ENCODE measurements around the gene C1orf105. TPM values are rescaled to one million over a fixed set of nuclear protein-coding genes. Genes with fewer than 3 reads are reported as not detected.

Gene C1orf105
- total RNA-seq, 1 donor from 2014 or later: not detected

GRCh38 chr1:172390683-172391551 is 29.6 kb upstream of the C1orf105 start:
- Histone ChIP-seq H3K27me3 (ENCODE audit: control insufficient read depth, insufficient read depth, low read length) (no peaks in the 10 kb centered on the region), H3K4me3 (ENCODE audit: low read depth, low read length) (no peak overlapping the region), H3K36me3 (ENCODE audit: control insufficient read depth, insufficient read depth, low read length) (no peaks in the 10 kb centered on the region)
- TF ChIP-seq CTCF (IDR thresholded peaks at IDR 0.05; ENCODE audit: insufficient read depth, low read length, poor library complexity, severe bottlenecking): no peak
- no peak for DNase-seq (ENCODE audit: low read depth)

- no peaks in the 10 kb centered on the region for H3K36me3 ChIP-seq (ENCODE audit: control insufficient read depth, insufficient read depth, low read length)
- H3K27me3 ChIP-seq (ENCODE audit: control insufficient read depth, insufficient read depth, low read length): no peaks in the 10 kb centered on the region
- H3K4me3 ChIP-seq (ENCODE audit: low read depth, low read length): no peak overlapping the region
- TF ChIP-seq CTCF (IDR thresholded peaks at IDR 0.05; ENCODE audit: insufficient read depth, low read length, poor library complexity, severe bottlenecking): no peak
- no peak for DNase-seq (ENCODE audit: low read depth)
Observed at GRCh38 chr1:172391976-172392375, 28.5 kb upstream of the C1orf105 start.

GRCh38 chr1:172393354-172393753 is 27.1 kb upstream of the C1orf105 start:
- no peak for DNase-seq (ENCODE audit: low read depth)
- no peak overlapping the region for H3K4me3 ChIP-seq (ENCODE audit: low read depth, low read length)
- H3K36me3 ChIP-seq (ENCODE audit: control insufficient read depth, insufficient read depth, low read length): no peaks in the 10 kb centered on the region
- no peaks in the 10 kb centered on the region for H3K27me3 ChIP-seq (ENCODE audit: control insufficient read depth, insufficient read depth, low read length)
- TF ChIP-seq CTCF (IDR thresholded peaks at IDR 0.05; ENCODE audit: insufficient read depth, low read length, poor library complexity, severe bottlenecking): no peak

- no peak for DNase-seq (ENCODE audit: low read depth)
- H3K4me3 ChIP-seq (ENCODE audit: low read depth, low read length): no peak overlapping the region
- TF ChIP-seq CTCF (IDR thresholded peaks at IDR 0.05; ENCODE audit: insufficient read depth, low read length, poor library complexity, severe bottlenecking): no peak
- H3K36me3 ChIP-seq (ENCODE audit: control insufficient read depth, insufficient read depth, low read length): no peaks in the 10 kb centered on the region
- no peaks in the 10 kb centered on the region for H3K27me3 ChIP-seq (ENCODE audit: control insufficient read depth, insufficient read depth, low read length)
Observed at GRCh38 chr1:172394141-172394751, 26.2 kb upstream of the C1orf105 start.

- no peaks in the 10 kb centered on the region for H3K36me3 ChIP-seq (ENCODE audit: control insufficient read depth, insufficient read depth, low read length)
- H3K27me3 ChIP-seq (ENCODE audit: control insufficient read depth, insufficient read depth, low read length): no peaks in the 10 kb centered on the region
- no peak overlapping the region for H3K4me3 ChIP-seq (ENCODE audit: low read depth, low read length)
- TF ChIP-seq CTCF (IDR thresholded peaks at IDR 0.05; ENCODE audit: insufficient read depth, low read length, poor library complexity, severe bottlenecking): no peak
- DNase-seq (ENCODE audit: low read depth): no peak
Observed at GRCh38 chr1:172394811-172395210, 25.7 kb upstream of the C1orf105 start.
